ENCODE data around the gene PRSS22.

The PRSS22 gene

GRCh38 chr16:2829501-2830354 is 28.2 kb downstream of the PRSS22 start, which contains the start of gene ZG16B:
TSS of gene ZG16B (plus strand) at chr16:2830303. CDS start at chr16:2830442, 139 bp downstream.
- DNase-seq (ENCODE audit: low spot score): no peak

DNA sequence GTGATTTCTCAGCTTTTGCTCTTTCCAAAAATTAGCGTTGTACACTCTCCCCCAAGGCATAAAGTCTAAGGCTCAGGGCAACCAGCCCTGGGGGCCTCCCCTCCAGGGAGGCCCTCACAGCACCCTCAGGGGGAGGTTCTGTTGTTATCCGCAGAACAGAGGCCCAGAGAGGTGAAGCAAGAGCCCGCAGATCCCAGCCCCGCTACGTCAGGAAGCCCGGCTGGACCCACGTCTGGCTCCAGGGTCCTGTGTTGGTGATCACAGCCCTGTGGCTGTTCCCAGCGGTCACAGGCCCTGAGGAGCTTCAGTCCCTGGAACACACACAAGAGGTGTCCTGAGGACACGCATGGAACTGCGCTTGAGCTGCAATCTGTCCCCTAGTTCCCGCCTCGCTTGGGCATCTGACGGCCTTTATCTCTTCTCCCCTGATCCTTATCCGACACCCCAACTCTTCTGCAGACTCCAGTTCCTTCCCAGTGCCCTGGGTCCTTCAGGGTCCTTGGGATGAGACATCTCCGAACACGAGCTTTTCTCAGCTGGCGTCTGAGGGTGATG is 29.0 kb downstream of the PRSS22 start:
- DNase-seq (ENCODE audit: low spot score): no peak

DNA sequence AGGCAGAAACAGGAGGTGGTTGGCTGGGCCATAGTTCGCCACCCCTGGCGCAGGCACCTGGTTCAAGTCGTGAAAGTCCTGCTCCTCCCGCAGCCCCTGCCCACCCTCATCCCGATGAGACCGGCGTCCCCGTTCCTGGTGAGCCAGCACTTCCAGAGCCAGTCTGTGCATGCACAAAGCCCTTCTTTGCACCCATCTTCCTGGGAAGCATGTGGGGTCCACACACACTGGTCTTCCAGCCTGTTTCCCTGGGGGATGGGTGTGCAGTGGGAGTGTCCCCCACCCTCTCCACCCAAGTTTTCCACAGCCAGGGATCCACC is 29.5 kb downstream of the PRSS22 start:
- no peak for DNase-seq (ENCODE audit: low spot score)

DNA sequence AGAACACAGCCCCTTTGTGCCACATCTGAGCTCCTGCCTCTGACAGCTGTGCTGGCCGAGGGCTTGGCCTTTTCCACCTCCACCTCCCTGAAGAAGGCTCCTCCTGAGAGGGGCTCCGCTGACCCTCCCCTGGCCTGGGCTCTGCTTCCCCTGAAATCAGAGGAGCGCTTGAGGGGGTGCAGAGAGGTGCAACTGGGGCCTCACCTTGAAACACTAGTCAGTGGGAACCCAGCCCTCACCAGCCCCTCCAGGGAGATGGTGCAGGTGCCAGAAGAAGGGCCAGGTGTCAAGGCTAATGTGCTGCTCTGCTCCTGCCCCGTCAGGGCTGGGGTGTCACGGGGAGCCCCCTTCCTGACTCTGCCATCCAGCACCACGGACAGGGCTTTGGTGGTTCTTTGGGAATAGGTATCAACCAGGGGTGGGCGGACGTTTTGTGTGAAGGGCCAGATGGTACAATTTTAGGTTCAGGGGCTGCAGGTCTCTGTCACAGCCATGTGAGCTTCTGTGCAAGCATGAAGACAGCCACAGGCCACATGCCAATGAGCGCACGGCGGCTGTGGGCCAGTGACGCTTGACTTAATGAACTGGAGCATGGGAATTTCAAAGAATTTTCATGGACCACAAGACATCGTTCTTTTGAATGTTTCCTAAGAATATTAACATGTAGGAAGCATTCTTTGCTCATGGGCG is 30.0 kb downstream of the PRSS22 start:
- DNase-seq (ENCODE audit: low spot score): no peak

DNA sequence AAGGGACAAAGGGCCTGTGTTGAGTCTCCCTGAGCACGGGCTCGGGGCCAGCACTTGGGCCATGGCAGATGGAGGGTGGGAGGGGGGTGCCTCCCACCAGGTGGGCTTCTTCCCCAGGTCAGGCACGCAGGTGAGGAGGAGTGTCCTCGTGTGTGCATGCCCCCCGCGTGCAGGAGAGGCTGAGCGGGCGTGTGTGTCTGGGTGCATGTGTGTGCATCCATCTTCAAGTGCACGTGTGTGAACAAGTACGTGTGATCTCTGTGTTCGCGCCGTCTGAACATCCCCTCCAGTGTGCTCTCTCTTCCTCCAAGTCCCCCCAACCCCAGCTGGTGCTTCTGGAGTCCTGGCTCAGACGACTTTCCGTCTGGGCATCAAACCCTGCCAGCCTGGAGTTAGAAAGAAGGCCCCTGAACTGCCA is 30.6 kb downstream of the PRSS22 start:
- DNase-seq (ENCODE audit: low spot score): no peak

GRCh38 chr16:2826591-2827373 is 31.2 kb downstream of the PRSS22 start:
- DNase-seq (ENCODE audit: low spot score): no peak

GRCh38 chr16:2825906-2826305 is 32.1 kb downstream of the PRSS22 start:
- DNase-seq (ENCODE audit: low spot score): no peak

DNA sequence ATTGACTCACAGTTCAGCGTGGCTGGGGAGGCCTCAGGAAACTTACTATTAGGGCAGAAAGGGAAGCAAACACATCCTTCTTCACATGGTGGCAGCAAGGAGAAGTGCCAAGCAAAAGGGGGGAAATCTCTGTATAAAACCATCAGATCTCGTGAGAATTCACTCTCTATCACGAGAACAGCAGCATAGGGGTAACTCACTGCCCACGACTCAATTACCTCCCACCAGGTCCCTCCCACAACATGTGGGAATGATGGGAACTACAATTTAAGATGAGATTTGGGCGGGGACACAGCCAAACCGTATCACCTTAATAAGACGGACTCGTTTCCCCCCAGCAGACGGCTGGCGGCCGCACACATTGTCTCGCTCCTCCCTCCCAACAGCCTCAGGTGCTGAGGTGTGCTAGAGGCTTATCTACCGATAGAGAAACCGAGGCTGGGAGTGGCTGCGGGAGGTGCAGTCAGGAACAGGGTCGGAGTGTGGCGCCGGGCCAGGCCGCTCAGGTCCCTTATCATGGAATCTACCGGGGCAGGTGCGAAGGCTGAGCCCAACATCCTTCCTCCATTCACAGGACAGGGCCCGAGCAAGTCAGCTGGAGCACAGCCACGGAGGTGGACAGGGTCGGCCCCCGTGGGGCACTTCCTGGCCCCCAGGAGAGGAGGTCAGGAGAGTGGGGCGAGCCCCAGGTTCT is 32.8 kb downstream of the PRSS22 start:
- no peak for DNase-seq (ENCODE audit: low spot score)

- no peak for DNase-seq (ENCODE audit: low spot score)
These were observed 33.3 kb downstream of the PRSS22 start for GRCh38 chr16:2824626-2825025.

- DNase-seq (ENCODE audit: low spot score): no peak
These were observed 35.5 kb downstream of the PRSS22 start for GRCh38 chr16:2822496-2822895.

GRCh38 chr16:2822158-2822495 is 35.8 kb downstream of the PRSS22 start:
- no peak for DNase-seq (ENCODE audit: low spot score)

- no peak for DNase-seq (ENCODE audit: low spot score)
These were observed 36.3 kb downstream of the PRSS22 start for GRCh38 chr16:2821487-2822157.

DNA sequence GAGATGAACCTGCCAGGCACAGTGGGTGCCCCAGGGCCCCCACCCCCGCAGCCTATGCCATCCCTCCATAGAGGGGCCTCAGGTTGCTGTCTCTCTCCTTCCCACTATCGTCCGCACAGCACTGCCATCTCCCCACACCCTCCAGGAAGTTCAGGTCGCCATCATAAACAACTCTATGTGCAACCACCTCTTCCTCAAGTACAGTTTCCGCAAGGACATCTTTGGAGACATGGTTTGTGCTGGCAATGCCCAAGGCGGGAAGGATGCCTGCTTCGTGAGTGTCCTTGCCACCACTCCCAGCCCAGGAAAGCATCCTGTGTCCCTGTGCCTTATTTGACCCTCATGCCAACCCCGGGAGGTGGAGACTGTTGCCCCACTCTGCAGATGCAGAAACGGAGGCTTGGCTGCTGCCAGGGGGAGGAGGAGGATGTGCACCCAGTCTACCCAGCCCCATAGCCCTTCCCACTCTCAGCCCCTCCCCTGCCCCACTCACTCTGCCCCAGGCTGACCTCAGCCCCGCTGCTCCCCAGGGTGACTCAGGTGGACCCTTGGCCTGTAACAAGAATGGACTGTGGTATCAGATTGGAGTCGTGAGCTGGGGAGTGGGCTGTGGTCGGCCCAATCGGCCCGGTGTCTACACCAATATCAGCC is 37.0 kb downstream of the PRSS22 start:
- no peak for DNase-seq (ENCODE audit: low spot score)

DNA sequence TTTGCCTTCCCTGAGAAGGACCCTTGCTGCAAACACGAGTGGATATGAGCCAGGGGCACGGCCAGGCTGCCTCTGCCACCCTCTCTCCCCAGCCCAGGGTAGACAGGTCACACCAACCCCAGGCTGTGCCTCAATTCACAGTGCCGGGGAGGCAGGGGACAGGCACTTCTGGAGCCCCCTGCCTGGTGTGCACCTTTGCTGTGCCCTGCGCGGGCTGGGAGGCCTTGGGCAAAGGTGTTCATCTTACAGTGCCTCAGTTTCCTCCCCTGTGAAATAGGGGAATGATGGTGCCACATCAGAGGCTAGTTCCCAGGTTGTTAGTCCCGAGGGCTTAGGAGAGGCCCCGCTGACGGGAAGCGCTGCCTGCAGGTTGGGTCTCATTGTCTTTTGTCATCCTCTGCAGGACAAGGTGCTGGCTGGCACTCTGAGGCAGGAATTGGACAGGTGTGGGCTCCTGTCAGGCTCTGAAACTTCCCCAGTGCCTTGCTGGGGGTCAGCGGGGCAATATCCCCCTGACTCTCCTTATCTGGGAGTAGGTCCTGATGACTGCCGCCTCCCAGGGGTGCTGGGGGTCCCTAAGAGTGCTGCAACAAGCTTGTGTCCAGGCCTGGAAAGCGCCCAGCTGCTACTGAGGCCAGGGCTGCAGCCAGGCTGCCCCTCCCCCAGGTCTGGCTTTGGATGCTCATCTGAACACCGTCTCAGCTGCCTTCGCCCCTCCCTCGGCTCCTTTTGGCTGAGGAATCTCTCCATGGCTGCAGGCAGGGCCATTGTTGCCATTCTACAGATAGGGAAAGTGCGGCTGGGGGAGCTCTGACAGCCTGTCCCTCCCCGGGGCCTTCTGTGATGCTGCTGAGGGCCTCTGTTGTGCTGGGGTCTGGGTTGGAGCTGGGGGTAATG is 37.8 kb downstream of the PRSS22 start:
- no peak for DNase-seq (ENCODE audit: low spot score)

DNA sequence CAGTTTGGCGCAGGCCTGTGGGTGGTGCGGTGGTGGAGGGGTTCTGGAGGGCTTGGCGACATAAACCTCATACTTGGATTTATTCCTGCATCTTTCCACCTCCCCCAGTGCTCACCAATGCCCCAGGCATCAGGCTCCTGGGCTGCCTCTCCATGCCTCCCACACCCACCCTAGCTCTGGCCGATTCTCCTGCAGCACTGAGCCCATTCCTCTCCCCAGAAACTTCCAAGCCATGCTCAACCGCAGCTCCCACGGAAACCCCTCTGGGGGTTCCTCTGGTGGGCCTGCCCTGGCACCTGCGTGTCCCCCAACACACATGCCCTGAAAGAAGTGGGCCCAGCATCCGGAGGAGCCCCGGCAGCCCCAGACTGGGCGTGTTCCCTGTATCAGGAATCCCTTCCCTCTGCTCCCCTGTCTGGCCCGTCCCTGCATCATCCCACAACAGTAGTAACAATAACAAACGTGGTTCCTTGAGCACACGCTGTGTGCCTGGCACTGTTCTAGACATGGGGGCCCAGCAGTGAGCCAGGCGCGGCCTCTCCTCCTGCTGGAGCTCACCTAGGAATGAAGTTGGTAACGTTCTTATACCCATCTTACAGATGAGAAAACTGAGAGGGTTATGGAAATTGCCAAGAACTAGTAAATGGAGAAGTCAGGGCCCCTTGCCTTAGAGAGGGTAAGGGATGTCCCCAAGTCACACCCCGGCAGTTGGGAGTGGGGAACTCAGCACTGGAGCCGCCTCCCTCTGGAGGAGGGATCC is 38.6 kb downstream of the PRSS22 start:
- no peak for DNase-seq (ENCODE audit: low spot score)

DNA sequence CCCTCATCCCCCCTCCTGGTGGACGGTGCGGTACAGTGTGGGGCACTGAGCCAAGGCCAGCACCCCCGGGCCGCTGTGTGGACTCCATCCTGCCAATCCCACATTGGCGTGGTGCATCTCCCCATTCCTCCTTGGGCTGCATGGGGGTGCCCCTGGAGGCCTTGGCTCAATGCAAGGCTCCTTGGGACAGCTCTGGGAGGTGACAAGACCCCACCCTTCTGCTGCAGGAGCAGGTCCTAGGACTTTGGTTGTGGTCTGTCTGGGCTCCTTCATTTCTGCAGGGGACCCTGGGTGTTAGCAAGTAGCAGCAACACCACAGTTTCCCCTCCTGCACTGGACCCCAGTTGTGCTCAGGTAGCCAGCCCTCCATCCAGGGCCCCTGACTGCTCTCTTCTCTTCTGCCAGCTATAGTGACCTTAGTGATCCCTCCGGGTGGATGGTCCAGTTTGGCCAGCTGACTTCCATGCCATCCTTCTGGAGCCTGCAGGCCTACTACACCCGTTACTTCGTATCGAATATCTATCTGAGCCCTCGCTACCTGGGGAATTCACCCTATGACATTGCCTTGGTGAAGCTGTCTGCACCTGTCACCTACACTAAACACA is 39.6 kb downstream of the PRSS22 start:
- no peak for DNase-seq (ENCODE audit: low spot score)

GRCh38 chr16:2817340-2818271 is 40.4 kb downstream of the PRSS22 start:
- no peak for DNase-seq (ENCODE audit: low spot score)
